Endothelial cell of umbilical vein (primary cell): ENCODE measurements around the gene CIZ1. TPM values are rescaled to one million over a fixed set of nuclear protein-coding genes. Genes with fewer than 3 reads are reported as not detected.

ENCODE experiments used
- BruUV-seq: library from RNA; stranded (reverse); fragments of 400-500 nt; replicated peaks from 2 replicates; lab custom pipeline; 2021; lab: Mats Ljungman, UMichigan
- CTCF ChIA-PET: fragments of 300-600, 350-600 bp; sonication (Branson Sonifier 250); formaldehyde crosslinking; loops from one replicate; lab custom pipeline; 2021; ENCODE audit warnings: antibody characterized with exemption, inconsistent platforms; lab: Charles Lee
- POLR2A ChIA-PET: fragments of 300-600, 350-600 bp; sonication (Branson Sonifier 250); formaldehyde crosslinking; loops from one replicate; lab custom pipeline; 2021; ENCODE audit warnings: antibody characterized with exemption, inconsistent platforms; lab: Charles Lee
- DNase-seq: peaks from one replicate; pipeline ENCODE4 v3.0.0-alpha.2; 2011; ENCODE audit warnings: low read depth, low spot score
- FAIRE-seq: peaks from 2 replicates; lab custom pipeline; 2011; peaks lifted over from hg19 to GRCh38; lab: Jason Lieb, UNC
- H2AFZ ChIP-seq: 2 replicates; pipeline ENCODE4 v1.6.0; 2012; ENCODE audit warnings: low read depth, low read length, control low read depth, inconsistent platforms
- H3K27ac ChIP-seq: 2 replicates; pipeline ENCODE4 v1.5.1; 2011; ENCODE audit warnings: low read depth, mild to moderate bottlenecking, control low read depth, low read length, moderate library complexity; ENCODE audit not compliant: insufficient read depth
- H3K27me3 ChIP-seq, 2 experiments: 2 replicates each; pipeline versions ENCODE4 v1.6.0 to v1.6.1; 2011; ENCODE audit warnings: low read length in 2 of 2, mixed read lengths in 1 of 2; ENCODE audit not compliant: control insufficient read depth in 2 of 2, insufficient read depth in 2 of 2
- H3K36me3 ChIP-seq, 2 experiments: 2 replicates in 1 of 2; 3 replicates in 1 of 2; pipeline ENCODE4 v1.5.1; 2011; ENCODE audit warnings: low read length in 2 of 2, mild to moderate bottlenecking in 1 of 2, moderate library complexity in 1 of 2; ENCODE audit not compliant: control insufficient read depth in 2 of 2, insufficient read depth in 2 of 2; ENCODE audit errors: extremely low read depth in 1 of 2
- H3K4me1 ChIP-seq: 3 replicates; pipeline ENCODE4 v1.5.1; 2011; ENCODE audit warnings: mild to moderate bottlenecking, low read length; ENCODE audit not compliant: control insufficient read depth, insufficient read depth; ENCODE audit errors: extremely low read depth
- H3K4me2 ChIP-seq: 2 replicates; pipeline ENCODE4 v1.6.1; 2011; ENCODE audit warnings: low read length, control low read depth, mixed read lengths; ENCODE audit not compliant: insufficient read depth
- H3K4me3 ChIP-seq, 3 experiments: fragments of 200-600 bp in 1 of 3; sonication (generic), shearing (Covaris generic) in 1 of 3; replicated peaks in 1 of 3; 2 replicates each; pipeline ENCODE4 v1.5.1; 2011 to 2016; ENCODE audit warnings: control low read depth in 3 of 3, low read length in 3 of 3, mild to moderate bottlenecking in 2 of 3, inconsistent platforms in 1 of 3, low read depth in 1 of 3, moderate library complexity in 1 of 3; ENCODE audit not compliant: insufficient read depth in 1 of 3
- H3K79me2 ChIP-seq: 2 replicates; pipeline ENCODE4 v1.6.0; 2012; ENCODE audit warnings: low read length, inconsistent platforms; ENCODE audit not compliant: control insufficient read depth, insufficient read depth
- H3K9ac ChIP-seq: replicated peaks from 2 replicates; pipeline ENCODE3; 2011; ENCODE audit warnings: low read length, control low read depth; ENCODE audit not compliant: insufficient read depth; ENCODE audit errors: extremely low read depth
- H3K9me1 ChIP-seq: replicated peaks from 3 replicates; pipeline ENCODE4 v1.6.0; 2011; ENCODE audit warnings: mild to moderate bottlenecking, low read length; ENCODE audit not compliant: control insufficient read depth, insufficient read depth; ENCODE audit errors: extremely low read depth
- H3K9me3 ChIP-seq: replicated peaks from 2 replicates; pipeline ENCODE4 v1.5.1; 2012; ENCODE audit warnings: low read length, inconsistent platforms; ENCODE audit not compliant: control insufficient read depth, insufficient read depth
- H4K20me1 ChIP-seq: replicated peaks from 2 replicates; pipeline ENCODE3; 2011; ENCODE audit warnings: mild to moderate bottlenecking, low read length; ENCODE audit not compliant: control insufficient read depth, insufficient read depth; ENCODE audit errors: extremely low read depth
- EZH2 ChIP-seq: IDR thresholded peaks from 2 replicates; pipeline ENCODE4 v1.6.1; 2012; ENCODE audit warnings: borderline replicate concordance, low read depth, mild to moderate bottlenecking, moderate library complexity, low read length, inconsistent platforms; ENCODE audit not compliant: severe bottlenecking
- FOS ChIP-seq: IDR thresholded peaks from 2 replicates; pipeline ENCODE4 v1.6.1; 2011; ENCODE audit warnings: mild to moderate bottlenecking, low read length, moderate library complexity, borderline replicate concordance; ENCODE audit not compliant: insufficient read depth
- GATA2 ChIP-seq: IDR thresholded peaks from 2 replicates; pipeline ENCODE4 v1.7.0; 2011; ENCODE audit warnings: low read depth, mild to moderate bottlenecking, moderate library complexity, mixed read lengths, low read length; ENCODE audit not compliant: insufficient read length, insufficient read depth
- JUN ChIP-seq: IDR thresholded peaks from 2 replicates; pipeline ENCODE4 v1.6.1; 2011; ENCODE audit warnings: borderline replicate concordance, low read depth; ENCODE audit not compliant: insufficient read length, insufficient read depth
- MYC ChIP-seq: IDR thresholded peaks from one replicate; pipeline ENCODE4 v1.6.1; 2011; ENCODE audit warnings: mild to moderate bottlenecking, low read depth, low read length
- POLR2A ChIP-seq: IDR thresholded peaks from 2 replicates; pipeline ENCODE4 v1.6.1; 2012; ENCODE audit warnings: low read depth, mild to moderate bottlenecking, control low read depth, low read length
- POLR2AphosphoS5 ChIP-seq: IDR thresholded peaks from 2 replicates; pipeline ENCODE4 v1.6.1; 2012; ENCODE audit warnings: low read depth, mild to moderate bottlenecking, control low read depth, low read length, moderate library complexity; ENCODE audit not compliant: insufficient read depth
- dilution Hi-C: fragments of 300-500 bp; cut with MboI; formaldehyde crosslinking; loops from one replicate; pipeline ENCODE4 v1.15.0; 2019; ENCODE audit warnings: low sequenced_read_pairs; ENCODE audit not compliant: extremely low pct_ligation_motif_present
- intact Hi-C: fragments of 100-400 bp; cut with micrococcal nuclease; formaldehyde crosslinking; loops from one replicate; pipeline ENCODE4 v1.10.0; 2022
- polyA plus RNA-seq, 4 experiments: library from polyadenylated mRNA; depleted of rRNA in 3 of 4; stranded (reverse) in 3 of 4; unstranded in 1 of 4; fragments of >200 nt; gene quantifications; 2 replicates each; pipeline versions ENCODE4 v1.2.1 to v1.2.3, GENCODE V29; 2011 to 2012; ENCODE audit warnings: missing spikeins in 1 of 4
- total RNA-seq: library from RNA; stranded (reverse); gene quantifications from 2 replicates; pipeline ENCODE4 v1.2.3, GENCODE V29; 2021
- TF ChIP-seq, protein P1 (sequence below), 2 donors: IDR thresholded peaks; 1 replicate in 1 of 2; 2 replicates in 1 of 2; pipeline ENCODE4 v1.5.1; 2011; ENCODE audit warnings: low read length in 2 of 2, mild to moderate bottlenecking in 2 of 2, moderate library complexity in 2 of 2, control low read depth in 1 of 2, inconsistent platforms in 1 of 2, low read depth in 1 of 2; ENCODE audit not compliant: insufficient read depth in 1 of 2; ENCODE audit errors: extremely low read depth in 1 of 2
- TF ChIP-seq, protein P2 (sequence below): IDR thresholded peaks from 2 replicates; pipeline ENCODE4 v1.6.1; 2011; ENCODE audit not compliant: insufficient read depth, insufficient read length

CIZ1 gene
- total and polyA plus RNA-seq, 2 donors (not counting 3 experiments of a cell fraction or from before 2014, with no cell fraction given) = 88.3 to 150 TPM

DNA sequence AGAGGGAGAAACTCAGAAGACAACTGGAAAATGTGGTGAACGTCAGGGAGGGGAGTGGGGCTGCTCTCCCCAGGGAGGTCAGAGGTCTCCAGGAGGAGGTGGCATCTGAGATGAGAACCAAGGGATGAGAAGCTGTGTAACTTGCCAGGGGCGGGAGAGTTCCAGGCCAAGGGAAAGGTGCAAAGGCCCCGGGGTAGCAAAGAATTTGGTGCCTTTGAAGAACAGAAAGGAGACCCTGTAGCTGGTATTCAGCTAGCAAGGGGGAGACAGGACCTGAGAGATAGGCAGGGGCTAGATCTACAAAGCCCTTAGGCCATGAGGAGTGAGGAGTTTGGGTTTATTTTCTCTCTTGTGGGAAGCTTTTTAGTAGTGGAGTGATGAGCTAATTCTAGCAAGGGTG, 15.1 kb upstream of the CIZ1 start:
- CTCF ChIA-PET = interaction anchor here (1.1 to 2.3 kb wide), 5 partner anchors 8 to 89 kb away, joined by 3 to 10 read pairs (median 4); no protein-coding TSS in a partner anchor
- TF ChIP-seq JUN = no peak
- TF ChIP-seq GATA2 = no peak
- no peak for TF ChIP-seq EZH2
- no peak for TF ChIP-seq FOS
- TF ChIP-seq, protein P1, sequence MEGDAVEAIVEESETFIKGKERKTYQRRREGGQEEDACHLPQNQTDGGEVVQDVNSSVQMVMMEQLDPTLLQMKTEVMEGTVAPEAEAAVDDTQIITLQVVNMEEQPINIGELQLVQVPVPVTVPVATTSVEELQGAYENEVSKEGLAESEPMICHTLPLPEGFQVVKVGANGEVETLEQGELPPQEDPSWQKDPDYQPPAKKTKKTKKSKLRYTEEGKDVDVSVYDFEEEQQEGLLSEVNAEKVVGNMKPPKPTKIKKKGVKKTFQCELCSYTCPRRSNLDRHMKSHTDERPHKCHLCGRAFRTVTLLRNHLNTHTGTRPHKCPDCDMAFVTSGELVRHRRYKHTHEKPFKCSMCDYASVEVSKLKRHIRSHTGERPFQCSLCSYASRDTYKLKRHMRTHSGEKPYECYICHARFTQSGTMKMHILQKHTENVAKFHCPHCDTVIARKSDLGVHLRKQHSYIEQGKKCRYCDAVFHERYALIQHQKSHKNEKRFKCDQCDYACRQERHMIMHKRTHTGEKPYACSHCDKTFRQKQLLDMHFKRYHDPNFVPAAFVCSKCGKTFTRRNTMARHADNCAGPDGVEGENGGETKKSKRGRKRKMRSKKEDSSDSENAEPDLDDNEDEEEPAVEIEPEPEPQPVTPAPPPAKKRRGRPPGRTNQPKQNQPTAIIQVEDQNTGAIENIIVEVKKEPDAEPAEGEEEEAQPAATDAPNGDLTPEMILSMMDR (IDR thresholded peaks at IDR 0.05; ENCODE audit: extremely low read depth in 1 of 2, insufficient read depth in 1 of 2, low read depth in 1 of 2, low read length in 2 of 2) = no peak
- TF ChIP-seq POLR2A = no peak
- no peak for TF ChIP-seq POLR2AphosphoS5
- TF ChIP-seq, protein P2, sequence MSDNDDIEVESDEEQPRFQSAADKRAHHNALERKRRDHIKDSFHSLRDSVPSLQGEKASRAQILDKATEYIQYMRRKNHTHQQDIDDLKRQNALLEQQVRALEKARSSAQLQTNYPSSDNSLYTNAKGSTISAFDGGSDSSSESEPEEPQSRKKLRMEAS = no peak
- no peak for TF ChIP-seq MYC

More for the DNA sequence above, 15.1 kb upstream of the CIZ1 start:
- no peaks in the 10 kb centered on the region for H4K20me1 ChIP-seq
- POLR2A ChIA-PET = interaction anchor here (0.6 kb wide), 1 partner anchor 74 kb away, joined by 4 read pairs; no protein-coding TSS in a partner anchor
- no peak overlapping the region for H3K9ac ChIP-seq
- dilution Hi-C loops = no loop called here
- H3K27ac ChIP-seq = no peak overlapping the region
- no peak overlapping the region for H3K4me2 ChIP-seq
- no peak overlapping the region for H3K4me3 ChIP-seq
- FAIRE-seq = no peak
- intact Hi-C loops = no loop called here
- H3K79me2 ChIP-seq = no peaks in the 10 kb centered on the region
- H3K9me3 ChIP-seq = no peaks in the 10 kb centered on the region
- peaks cover 10 to 16% of the 10 kb centered on the region in 2 experiments for H3K27me3 ChIP-seq
- BruUV-seq = no TSS peak
- peaks cover 10% of the 10 kb centered on the region for H3K4me1 ChIP-seq
- DNase-seq = no peak
- H2AFZ ChIP-seq = no peak overlapping the region
- no peaks in the 10 kb centered on the region for H3K36me3 ChIP-seq
- no peaks in the 10 kb centered on the region for H3K9me1 ChIP-seq
